CD14-positive monocyte (primary cell): ENCODE data around the gene KDR. TPM values are rescaled to one million over a fixed set of nuclear protein-coding genes. Genes with fewer than 3 reads are reported as not detected.

Experiments
- DNase-seq, 3 donors: peaks; one replicate each; pipeline ENCODE4 v3.0.0-alpha.2; 2011 to 2022
- H2AFZ ChIP-seq: 2 replicates; pipeline ENCODE4 v1.6.0; 2012; ENCODE audit warnings: mild to moderate bottlenecking, low read depth, low read length, inconsistent platforms; ENCODE audit not compliant: insufficient read depth, poor library complexity, severe bottlenecking
- H3K27ac ChIP-seq, 2 donors: 1 replicate in 1 of 2; 2 replicates in 1 of 2; pipeline ENCODE4 v1.5.1; 2012 to 2013; ENCODE audit warnings: low read length in 2 of 2, control low read depth in 1 of 2, inconsistent platforms in 1 of 2, low read depth in 1 of 2, mild to moderate bottlenecking in 1 of 2
- H3K27me3 ChIP-seq, 2 donors: one replicate each; pipeline versions ENCODE4 v1.6.0 to v1.6.1; 2011 to 2013; ENCODE audit warnings: low read length in 2 of 2; ENCODE audit not compliant: control insufficient read depth in 2 of 2, insufficient read depth in 2 of 2
- H3K36me3 ChIP-seq, 2 donors: replicated peaks in 1 of 2; 1 replicate in 1 of 2; 2 replicates in 1 of 2; pipeline versions ENCODE4 v1.5.1 to v1.6.1; 2012 to 2013; ENCODE audit warnings: low read length in 2 of 2, control low read depth in 1 of 2, inconsistent platforms in 1 of 2, mild to moderate bottlenecking in 1 of 2; ENCODE audit not compliant: insufficient read depth in 2 of 2, control insufficient read depth in 1 of 2
- H3K4me1 ChIP-seq, 2 donors: 1 replicate in 1 of 2; 2 replicates in 1 of 2; pipeline versions ENCODE4 v1.5.1 to v1.6.1; 2012 to 2013; ENCODE audit warnings: low read length in 2 of 2, control low read depth in 1 of 2, inconsistent platforms in 1 of 2, mild to moderate bottlenecking in 1 of 2, moderate library complexity in 1 of 2; ENCODE audit not compliant: insufficient read depth in 2 of 2, control insufficient read depth in 1 of 2
- H3K4me2 ChIP-seq: replicated peaks from 2 replicates; pipeline ENCODE3; 2012; ENCODE audit warnings: low read length, moderate library complexity, mild to moderate bottlenecking; ENCODE audit not compliant: poor library complexity, severe bottlenecking; ENCODE audit errors: extremely low read depth
- H3K4me3 ChIP-seq, 3 experiments: fragments of 200-600 bp in 1 of 3; sonication (generic) in 1 of 3; replicated peaks in 1 of 3; 1 replicate in 2 of 3; 2 replicates in 1 of 3; pipeline ENCODE4 v1.5.1; 2011 to 2013; ENCODE audit warnings: low read length in 3 of 3, mild to moderate bottlenecking in 3 of 3, control low read depth in 2 of 3, low read depth in 2 of 3, inconsistent platforms in 1 of 3, moderate library complexity in 1 of 3
- H3K79me2 ChIP-seq: 2 replicates; pipeline ENCODE4 v1.6.0; 2012; ENCODE audit warnings: mild to moderate bottlenecking, control low read depth, inconsistent platforms, low read length, moderate library complexity; ENCODE audit not compliant: insufficient read depth
- H3K9ac ChIP-seq: 2 replicates; pipeline ENCODE4 v1.6.0; 2017; ENCODE audit warnings: low read length, mild to moderate bottlenecking; ENCODE audit not compliant: insufficient read depth, poor library complexity, severe bottlenecking
- H3K9me3 ChIP-seq, 2 donors: replicated peaks in 1 of 2; 1 replicate in 1 of 2; 2 replicates in 1 of 2; pipeline versions ENCODE4 v1.5.1 to v1.6.1; 2012 to 2013; ENCODE audit warnings: low read length in 2 of 2, control low read depth in 1 of 2; ENCODE audit not compliant: control insufficient read depth in 1 of 2, insufficient read depth in 1 of 2
- H4K20me1 ChIP-seq: 2 replicates; pipeline ENCODE4 v1.6.0; 2012; ENCODE audit warnings: mild to moderate bottlenecking, low read length, control low read depth, moderate library complexity; ENCODE audit not compliant: insufficient read depth
- H3K27ac Mint-ChIP-seq, 7 donors: one replicate each; pipeline ENCODE4 v1.8.0; 2020; ENCODE audit warnings: mild to moderate bottlenecking in 7 of 7, mixed read lengths in 7 of 7, moderate library complexity in 6 of 7, inconsistent platforms in 2 of 7
- H3K27me3 Mint-ChIP-seq, 3 donors: one replicate each; pipeline ENCODE4 v1.8.0; 2021 to 2022; ENCODE audit warnings: low read depth in 3 of 3, mild to moderate bottlenecking in 3 of 3, mixed read lengths in 3 of 3, moderate library complexity in 3 of 3, inconsistent platforms in 1 of 3
- H3K36me3 Mint-ChIP-seq, 2 donors: one replicate each; pipeline ENCODE4 v1.8.0; 2020; ENCODE audit warnings: mixed read lengths in 2 of 2, inconsistent platforms in 1 of 2, mild to moderate bottlenecking in 1 of 2
- H3K4me1 Mint-ChIP-seq: one replicate; pipeline ENCODE4 v1.8.0; 2020; ENCODE audit warnings: mild to moderate bottlenecking, mixed read lengths
- H3K4me3 Mint-ChIP-seq, 2 donors: one replicate each; pipeline ENCODE4 v1.8.0; 2020; ENCODE audit warnings: mild to moderate bottlenecking in 2 of 2, mixed read lengths in 2 of 2, moderate library complexity in 1 of 2
- H3K9me3 Mint-ChIP-seq, 7 donors: one replicate each; pipeline ENCODE4 v1.8.0; 2020 to 2022; ENCODE audit warnings: mixed read lengths in 7 of 7, mild to moderate bottlenecking in 6 of 7, moderate library complexity in 6 of 7, inconsistent platforms in 2 of 7
- WGBS: methylation state at CpG from one replicate; pipeline ENCODE4 v1.1.5; 2013; ENCODE audit warnings: missing lambda C conversion rate; ENCODE audit not compliant: insufficient coverage; 5-methylcytosine and 5-hydroxymethylcytosine counted together
- intact Hi-C, 2 donors: fragments of 100-400 bp; cut with micrococcal nuclease; formaldehyde crosslinking; loops; one replicate each; pipeline versions ENCODE4 v1.15.0 to v1.15.1; 2023
- polyA plus RNA-seq, 3 donors: library from polyadenylated mRNA; depleted of rRNA in 1 of 3; unstranded in 2 of 3; stranded (reverse) in 1 of 3; fragments of 300-500 nt in 2 of 3; fragments of >200 nt in 1 of 3; fragmentation: Illumina TruSeq in 2 of 3; gene quantifications; 1 replicate in 2 of 3; 2 replicates in 1 of 3; pipeline ENCODE4 v1.2.3, GENCODE V29; 2012 to 2021
- TF ChIP-seq, protein P1 (sequence below): fragments of 200-600 bp; IDR thresholded peaks from one replicate; pipeline ENCODE4 v1.8.0; 2022; ENCODE audit warnings: antibody characterized with exemption, mild to moderate bottlenecking

Gene KDR
- polyA plus RNA-seq, 3 donors, result not detected

- no peak overlapping the region for H2AFZ ChIP-seq
- H3K9ac ChIP-seq, result no peak overlapping the region
- intact Hi-C loops, result no loop called here
Measured at GRCh38 chr4:55078987-55079386, 46.4 kb downstream of the KDR start.

DNA sequence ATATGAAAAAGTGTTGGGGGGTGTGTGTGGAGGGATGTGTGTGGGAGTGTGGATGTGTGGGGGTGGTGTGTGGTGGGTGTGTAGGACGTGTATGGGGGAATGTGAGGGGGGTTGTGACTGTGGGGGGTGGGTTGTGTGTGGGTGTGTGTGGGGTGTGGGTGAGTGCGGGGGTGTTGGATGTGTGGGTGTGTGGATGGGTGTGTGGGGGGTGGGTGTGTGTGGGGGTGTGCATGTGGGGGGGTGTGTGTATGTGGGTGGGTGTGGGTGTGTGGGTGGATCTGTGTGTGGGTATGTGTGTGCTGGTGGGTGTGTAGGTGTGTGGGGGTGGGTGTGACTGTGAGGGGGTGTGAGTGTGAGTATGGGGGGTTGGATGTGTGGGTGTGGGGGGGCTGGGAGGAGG lies 47.8 kb downstream of the KDR start:
- Mint-ChIP-seq H3K27me3 (peaks cover 0 to 3% (median 0%) of the 10 kb centered on the region in 3 donors), H3K36me3 (no peaks in the 10 kb centered on the region), H3K4me1 (no peaks in the 10 kb centered on the region), H3K4me3 (no peak overlapping the region), H3K27ac (no peak overlapping the region), H3K9me3 (peaks cover 0 to 4% (median 0%) of the 10 kb centered on the region in 7 donors)
- Histone ChIP-seq H3K4me3 (no peak overlapping the region), H3K27me3 (no peaks in the 10 kb centered on the region), H3K9me3 (no peaks in the 10 kb centered on the region), H4K20me1 (no peaks in the 10 kb centered on the region), H3K4me2 (no peak overlapping the region), H3K27ac (no peak overlapping the region), H3K4me1 (no peaks in the 10 kb centered on the region), H3K9ac (no peak overlapping the region), H2AFZ (no peak overlapping the region), H3K36me3 (no peaks in the 10 kb centered on the region), H3K79me2 (no peaks in the 10 kb centered on the region)
- TF ChIP-seq, protein P1, sequence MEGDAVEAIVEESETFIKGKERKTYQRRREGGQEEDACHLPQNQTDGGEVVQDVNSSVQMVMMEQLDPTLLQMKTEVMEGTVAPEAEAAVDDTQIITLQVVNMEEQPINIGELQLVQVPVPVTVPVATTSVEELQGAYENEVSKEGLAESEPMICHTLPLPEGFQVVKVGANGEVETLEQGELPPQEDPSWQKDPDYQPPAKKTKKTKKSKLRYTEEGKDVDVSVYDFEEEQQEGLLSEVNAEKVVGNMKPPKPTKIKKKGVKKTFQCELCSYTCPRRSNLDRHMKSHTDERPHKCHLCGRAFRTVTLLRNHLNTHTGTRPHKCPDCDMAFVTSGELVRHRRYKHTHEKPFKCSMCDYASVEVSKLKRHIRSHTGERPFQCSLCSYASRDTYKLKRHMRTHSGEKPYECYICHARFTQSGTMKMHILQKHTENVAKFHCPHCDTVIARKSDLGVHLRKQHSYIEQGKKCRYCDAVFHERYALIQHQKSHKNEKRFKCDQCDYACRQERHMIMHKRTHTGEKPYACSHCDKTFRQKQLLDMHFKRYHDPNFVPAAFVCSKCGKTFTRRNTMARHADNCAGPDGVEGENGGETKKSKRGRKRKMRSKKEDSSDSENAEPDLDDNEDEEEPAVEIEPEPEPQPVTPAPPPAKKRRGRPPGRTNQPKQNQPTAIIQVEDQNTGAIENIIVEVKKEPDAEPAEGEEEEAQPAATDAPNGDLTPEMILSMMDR, result no peak
- WGBS, result 86% methylated on average over 1 of the region's 2 CpGs
- intact Hi-C loops, result no loop called here
- DNase-seq, result no peak

More at GRCh38 chr4:55078987-55079386, 46.4 kb downstream of the KDR start:
- H4K20me1 ChIP-seq, result no peaks in the 10 kb centered on the region
- no peak overlapping the region for H3K27ac Mint-ChIP-seq
- no peak for DNase-seq
- H3K4me3 Mint-ChIP-seq, result no peak overlapping the region
- no peak overlapping the region for H3K4me2 ChIP-seq
- H3K27ac ChIP-seq, result no peak overlapping the region
- no peak overlapping the region for H3K4me3 ChIP-seq
- no peaks in the 10 kb centered on the region for H3K79me2 ChIP-seq
- no peaks in the 10 kb centered on the region for H3K9me3 ChIP-seq
- TF ChIP-seq, protein P1, result no peak
- no peaks in the 10 kb centered on the region for H3K27me3 ChIP-seq
- peaks cover 0 to 6% (median 0%) of the 10 kb centered on the region in 7 donors for H3K9me3 Mint-ChIP-seq
- H3K4me1 ChIP-seq, result no peaks in the 10 kb centered on the region
- H3K36me3 Mint-ChIP-seq, result no peaks in the 10 kb centered on the region
- no peaks in the 10 kb centered on the region for H3K4me1 Mint-ChIP-seq
- H3K36me3 ChIP-seq, result no peaks in the 10 kb centered on the region
- WGBS, result 56% methylated on average over 7 of the region's 8 CpGs
- peaks cover 0 to 3% (median 0%) of the 10 kb centered on the region in 3 donors for H3K27me3 Mint-ChIP-seq
